ENCODE measurements around the gene ZNF513.

ZNF513 gene

GRCh38 chr2:27390822-27391679 is 10.5 kb upstream of the ZNF513 start:
- no peak for DNase-seq (ENCODE audit: low read depth in 2 of 2)

GRCh38 chr2:27381577-27382181 is 1.1 kb upstream of the ZNF513 start:
- no peak for DNase-seq (ENCODE audit: low read depth in 2 of 2)

GRCh38 chr2:27379836-27380625 is 503 bp downstream of the ZNF513 start:
- no peak for DNase-seq (ENCODE audit: low read depth in 2 of 2)

- no peak for DNase-seq (ENCODE audit: low read depth in 2 of 2)
Measured at GRCh38 chr2:27379383-27379835, 1.1 kb downstream of the ZNF513 start.

- DNase-seq (ENCODE audit: low read depth in 2 of 2) = no peak
Measured at GRCh38 chr2:27378809-27379290, 1.7 kb downstream of the ZNF513 start.

GRCh38 chr2:27378096-27378808 is 2.3 kb downstream of the ZNF513 start:
- no peak for DNase-seq (ENCODE audit: low read depth in 2 of 2)

GRCh38 chr2:27377618-27378095 is 2.9 kb downstream of the ZNF513 start:
- DNase-seq (ENCODE audit: low read depth in 2 of 2) = no peak

- no peak for DNase-seq (ENCODE audit: low read depth in 2 of 2)
Measured at GRCh38 chr2:27376866-27377617, 3.5 kb downstream of the ZNF513 start.

- no peak for DNase-seq (ENCODE audit: low read depth in 2 of 2)
Measured at GRCh38 chr2:27376151-27376865, 4.2 kb downstream of the ZNF513 start.

GRCh38 chr2:27375513-27376099 is 4.9 kb downstream of the ZNF513 start:
- DNase-seq (ENCODE audit: low read depth in 2 of 2) = no peak

GRCh38 chr2:27373567-27373966 is 7.0 kb downstream of the ZNF513 start:
- no peak for DNase-seq (ENCODE audit: low read depth in 2 of 2)

GRCh38 chr2:27372937-27373336 is 7.6 kb downstream of the ZNF513 start:
- no peak for DNase-seq (ENCODE audit: low read depth in 2 of 2)

- peak in 1 of 2 donors; percentile 29 for DNase-seq (ENCODE audit: low read depth in 2 of 2)
Measured at GRCh38 chr2:27370816-27371620, 9.5 kb downstream of the ZNF513 start.

GRCh38 chr2:27370026-27370815 is 10.3 kb downstream of the ZNF513 start, which contains the start of the genes EIF2B4 and SNX17:
Gene EIF2B4 (minus strand): TSS chr2:27370338. CDS start chr2:27370314, 24 bp downstream.
Gene SNX17 (plus strand): TSS chr2:27370616. CDS start chr2:27370744, 128 bp downstream.
- peak; percentile 97 to 98 for DNase-seq (ENCODE audit: low read depth in 2 of 2)

- no peak for DNase-seq (ENCODE audit: low read depth in 2 of 2)
Measured at GRCh38 chr2:27369471-27370025, 11.0 kb downstream of the ZNF513 start.

GRCh38 chr2:27363933-27364332 is 16.6 kb downstream of the ZNF513 start:
- no peak for DNase-seq (ENCODE audit: low read depth in 2 of 2)

- DNase-seq (ENCODE audit: low read depth in 2 of 2) = no peak
Measured at GRCh38 chr2:27362678-27363420, 17.7 kb downstream of the ZNF513 start.

Measured in stimulated activated CD4-positive, alpha-beta T cell treated with anti-CD3 and anti-CD28 coated beads, Interleukin-1b, Interleukin-23, amount 100 ng/mL, for 4 hours (primary cell).